Renal pelvis (tissue), 3 donors: ENCODE measurements around the gene KRTAP9-6. TPM values are rescaled to one million over a fixed set of nuclear protein-coding genes. Genes with fewer than 3 reads are reported as not detected.

ENCODE experiments used
- polyA plus RNA-seq, 3 donors: library from polyadenylated mRNA; unstranded; fragments of 120-200 nt; gene quantifications; one replicate each; pipeline ENCODE4 v1.2.1, GENCODE V29; 2013; ENCODE audit not compliant: insufficient read length in 3 of 3

KRTAP9-6 gene
- polyA plus RNA-seq, 3 donors, result 0.09 to 0.22 TPM; not detected in 1

Other genes with a start within 250 kb of the KRTAP9-6 start
- gene KRTAP1-5, start 238.2 kb upstream of the KRTAP9-6 start, polyA plus RNA-seq, result not detected
- not detected for gene KRTAP1-4, start 235.2 kb upstream of the KRTAP9-6 start, polyA plus RNA-seq
- gene KRTAP1-3, start 230.5 kb upstream of the KRTAP9-6 start, polyA plus RNA-seq, result not detected
- not detected for gene KRTAP1-1, start 223.9 kb upstream of the KRTAP9-6 start, polyA plus RNA-seq
- not detected for gene KRTAP2-1, start 218.1 kb upstream of the KRTAP9-6 start, polyA plus RNA-seq
- gene KRTAP2-2, start 210.1 kb upstream of the KRTAP9-6 start, polyA plus RNA-seq, result not detected
- gene KRTAP2-3, start 205.3 kb upstream of the KRTAP9-6 start, polyA plus RNA-seq, result not detected
- gene KRTAP2-4, start 199.5 kb upstream of the KRTAP9-6 start, polyA plus RNA-seq, result not detected
- gene KRTAP4-7, start 181.2 kb upstream of the KRTAP9-6 start, polyA plus RNA-seq, result not detected
- not detected for gene KRTAP4-8, start 167.2 kb upstream of the KRTAP9-6 start, polyA plus RNA-seq
- not detected for gene KRTAP4-16, start 163.2 kb upstream of the KRTAP9-6 start, polyA plus RNA-seq
- gene KRTAP4-9, start 160.0 kb upstream of the KRTAP9-6 start, polyA plus RNA-seq, result not detected
- not detected for gene KRTAP4-11, start 147.0 kb upstream of the KRTAP9-6 start, polyA plus RNA-seq
- not detected for gene KRTAP4-12, start 141.2 kb upstream of the KRTAP9-6 start, polyA plus RNA-seq
- gene KRTAP4-6, start 124.8 kb upstream of the KRTAP9-6 start, polyA plus RNA-seq, result not detected
- not detected for gene KRTAP4-5, start 115.6 kb upstream of the KRTAP9-6 start, polyA plus RNA-seq
- not detected for gene KRTAP4-4, start 104.6 kb upstream of the KRTAP9-6 start, polyA plus RNA-seq
- gene KRTAP4-3, start 97.2 kb upstream of the KRTAP9-6 start, polyA plus RNA-seq, result not detected
- gene KRTAP4-2, start 87.2 kb upstream of the KRTAP9-6 start, polyA plus RNA-seq, result not detected
- not detected for gene KRTAP4-1, start 80.5 kb upstream of the KRTAP9-6 start, polyA plus RNA-seq
- not detected for gene KRTAP9-1, start 75.5 kb upstream of the KRTAP9-6 start, polyA plus RNA-seq
- gene KRTAP9-2, start 38.7 kb upstream of the KRTAP9-6 start, polyA plus RNA-seq, result not detected
- gene KRTAP9-3, start 32.9 kb upstream of the KRTAP9-6 start, polyA plus RNA-seq, result not detected
- not detected for gene KRTAP9-8, start 27.4 kb upstream of the KRTAP9-6 start, polyA plus RNA-seq
- not detected for gene KRTAP9-4, start 15.7 kb upstream of the KRTAP9-6 start, polyA plus RNA-seq
- gene KRTAP9-9, start 10.0 kb upstream of the KRTAP9-6 start, polyA plus RNA-seq, result not detected
- not detected for gene KRTAP9-7, start 10.3 kb downstream of the KRTAP9-6 start, polyA plus RNA-seq
- gene KRTAP29-1, start 37.5 kb downstream of the KRTAP9-6 start, polyA plus RNA-seq, result not detected
- not detected for gene KRTAP16-1, start 43.9 kb downstream of the KRTAP9-6 start, polyA plus RNA-seq
- gene KRTAP17-1, start 50.3 kb downstream of the KRTAP9-6 start, polyA plus RNA-seq, result not detected
- under 1 TPM in 1 of 3 donors, not detected in 2; 0.18 TPM for gene KRT33A, start 85.5 kb downstream of the KRTAP9-6 start, polyA plus RNA-seq
- not detected for gene KRT33B, start 104.4 kb downstream of the KRTAP9-6 start, polyA plus RNA-seq
- not detected for gene KRT34, start 116.9 kb downstream of the KRTAP9-6 start, polyA plus RNA-seq
- not detected for gene KRT31, start 132.2 kb downstream of the KRTAP9-6 start, polyA plus RNA-seq
- gene KRT37, start 159.2 kb downstream of the KRTAP9-6 start, polyA plus RNA-seq, result not detected
- not detected for gene KRT38, start 175.6 kb downstream of the KRTAP9-6 start, polyA plus RNA-seq
- gene KRT32, start 202.0 kb downstream of the KRTAP9-6 start, polyA plus RNA-seq, result not detected
- gene KRT35, start 215.8 kb downstream of the KRTAP9-6 start, polyA plus RNA-seq, result under 1 TPM in 1 of 3 donors, not detected in 2; 0.04 TPM
- not detected for gene KRT36, start 224.5 kb downstream of the KRTAP9-6 start, polyA plus RNA-seq
- gene KRT13, start 240.2 kb downstream of the KRTAP9-6 start, polyA plus RNA-seq, result 1 to 10 TPM in 2 of 3 donors, under 1 TPM in 1; 0.47 to 2.8 (median 1.4) TPM